GM18907 (cell line): ENCODE results near the gene BRI3BP.

Experiments used
- ATAC-seq: cut with Tn5 transposase; IDR thresholded peaks from one replicate; pipeline ENCODE4 v1.9.1; 2021; ENCODE audit warnings: mild to moderate bottlenecking, moderate library complexity; ENCODE audit not compliant: unreplicated experiment

BRI3BP gene, protein sequence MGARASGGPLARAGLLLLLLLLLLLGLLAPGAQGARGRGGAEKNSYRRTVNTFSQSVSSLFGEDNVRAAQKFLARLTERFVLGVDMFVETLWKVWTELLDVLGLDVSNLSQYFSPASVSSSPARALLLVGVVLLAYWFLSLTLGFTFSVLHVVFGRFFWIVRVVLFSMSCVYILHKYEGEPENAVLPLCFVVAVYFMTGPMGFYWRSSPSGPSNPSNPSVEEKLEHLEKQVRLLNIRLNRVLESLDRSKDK

GRCh38 chr12:124993626-124994436, at the start of gene BRI3BP:
Gene BRI3BP, plus strand, starts transcription at chr12:124993645. Its CDS starts 146 bp downstream, at chr12:124993791.
- peak; percentile 51 for ATAC-seq

DNA sequence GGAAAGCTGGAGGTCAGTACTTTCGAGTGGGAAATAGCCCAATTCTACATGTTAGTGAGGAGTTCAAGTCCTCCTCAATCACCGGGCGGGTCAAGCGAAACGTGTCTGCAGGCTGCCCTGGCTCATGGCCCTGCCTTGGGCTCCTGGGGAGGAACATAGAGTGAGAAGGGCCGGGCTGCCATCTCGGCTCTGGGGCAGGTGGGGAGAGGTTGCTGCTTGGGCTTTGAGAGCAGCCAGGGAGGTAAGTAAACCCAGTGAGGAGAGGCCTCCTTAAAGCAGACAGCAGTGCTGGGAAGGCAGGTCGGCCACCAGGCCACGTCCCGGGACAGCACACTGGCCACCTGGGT, 47.0 kb upstream of the BRI3BP start:
- no peak for ATAC-seq

- ATAC-seq, result no peak
Measured at GRCh38 chr12:124947013-124947412, 46.4 kb upstream of the BRI3BP start.

DNA sequence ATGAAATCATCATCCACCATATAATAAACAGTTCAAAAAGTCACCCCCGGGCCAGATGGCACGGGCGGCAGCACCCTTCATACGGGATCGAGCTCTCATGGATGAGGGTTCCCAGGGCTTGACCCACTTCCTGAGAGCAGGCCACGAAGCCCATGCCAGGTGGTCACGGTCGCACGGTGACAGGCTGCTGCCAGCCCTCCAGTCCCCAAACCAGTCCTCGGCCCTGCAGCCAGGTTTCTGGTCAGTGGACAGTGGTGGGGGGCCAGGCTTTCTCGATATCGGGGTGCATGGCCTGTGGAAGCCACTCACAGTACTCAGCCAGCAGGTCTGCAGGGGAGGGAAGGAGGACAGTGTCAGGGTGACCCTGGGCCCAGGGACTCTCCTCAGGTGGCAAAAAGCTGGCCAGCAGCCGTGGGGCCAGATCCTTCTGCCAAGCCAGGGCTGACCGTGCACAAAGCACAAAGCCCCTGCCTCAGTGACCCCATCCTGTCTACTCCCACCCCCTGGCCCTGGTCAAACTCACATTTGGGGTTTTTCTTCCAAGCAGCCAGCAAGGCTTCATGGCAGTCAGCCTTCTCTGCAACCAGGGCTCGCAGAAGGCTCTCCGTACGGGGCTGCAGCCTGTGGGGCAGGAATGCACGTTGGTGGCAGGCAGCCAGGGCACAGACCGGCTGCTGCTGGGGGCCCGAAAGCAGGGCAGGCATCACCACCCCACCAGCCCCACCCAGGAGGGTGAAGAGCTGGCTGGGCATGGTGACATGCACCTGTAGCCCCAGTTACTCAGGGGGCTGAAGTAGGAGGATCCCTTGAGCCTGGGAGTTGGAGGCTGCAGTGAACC, 45.7 kb upstream of the BRI3BP start:
- no peak for ATAC-seq

- ATAC-seq, result no peak
Measured at GRCh38 chr12:124949066-124949465, 44.4 kb upstream of the BRI3BP start.

GRCh38 chr12:124949779-124950728, 43.4 kb upstream of the BRI3BP start:
- no peak for ATAC-seq

DNA sequence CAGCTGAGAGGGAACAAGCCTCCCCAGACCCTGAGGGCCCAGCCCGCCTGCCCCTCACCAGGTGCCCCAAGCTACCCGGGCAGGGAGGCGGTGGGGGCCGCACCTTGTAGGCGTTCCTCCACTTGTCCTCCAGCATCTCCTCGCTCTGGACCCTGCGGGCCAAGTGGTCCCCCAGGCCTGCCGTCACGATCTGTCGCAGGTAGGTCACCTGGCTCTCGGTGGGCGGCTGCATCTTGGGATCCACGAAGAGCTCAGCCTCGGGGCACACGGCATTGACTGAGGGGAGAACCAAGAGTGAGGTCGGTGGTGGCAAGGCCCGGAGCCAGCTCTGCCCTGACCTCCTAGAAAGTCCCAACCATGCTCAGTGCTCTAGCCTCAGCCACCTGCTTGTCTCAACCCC, 41.1 kb upstream of the BRI3BP start:
- ATAC-seq, result no peak

DNA sequence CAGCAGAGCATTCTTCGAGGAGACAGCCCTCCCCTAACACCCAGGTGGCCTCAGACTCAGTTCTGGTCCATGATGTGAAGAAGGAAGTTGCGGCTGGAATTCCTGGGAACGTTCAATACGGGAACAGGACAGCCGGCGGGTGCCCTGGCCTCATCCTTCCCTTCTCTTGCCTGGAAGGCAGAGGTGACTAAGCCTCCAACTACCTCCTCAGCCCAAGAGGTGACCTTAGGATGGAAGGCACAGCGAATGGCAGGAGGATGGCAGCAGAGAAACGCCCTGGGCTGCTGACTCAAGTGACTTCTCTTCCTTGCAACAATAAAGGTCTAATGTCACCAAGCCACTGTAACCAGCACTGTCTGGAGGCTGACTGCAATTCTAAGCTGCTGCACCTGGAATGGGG, 40.6 kb upstream of the BRI3BP start:
- ATAC-seq, result no peak

GRCh38 chr12:124953689-124954405, 39.6 kb upstream of the BRI3BP start:
- ATAC-seq, result no peak

GRCh38 chr12:124954771-124955170, 38.7 kb upstream of the BRI3BP start:
- no peak for ATAC-seq

- no peak for ATAC-seq
Measured at GRCh38 chr12:124956571-124956970, 36.9 kb upstream of the BRI3BP start.

GRCh38 chr12:124961055-124961454, 32.4 kb upstream of the BRI3BP start:
- no peak for ATAC-seq

- no peak for ATAC-seq
Measured at GRCh38 chr12:124963211-124963610, 30.2 kb upstream of the BRI3BP start.

- no peak for ATAC-seq
Measured at GRCh38 chr12:124964251-124964650, 29.2 kb upstream of the BRI3BP start.

DNA sequence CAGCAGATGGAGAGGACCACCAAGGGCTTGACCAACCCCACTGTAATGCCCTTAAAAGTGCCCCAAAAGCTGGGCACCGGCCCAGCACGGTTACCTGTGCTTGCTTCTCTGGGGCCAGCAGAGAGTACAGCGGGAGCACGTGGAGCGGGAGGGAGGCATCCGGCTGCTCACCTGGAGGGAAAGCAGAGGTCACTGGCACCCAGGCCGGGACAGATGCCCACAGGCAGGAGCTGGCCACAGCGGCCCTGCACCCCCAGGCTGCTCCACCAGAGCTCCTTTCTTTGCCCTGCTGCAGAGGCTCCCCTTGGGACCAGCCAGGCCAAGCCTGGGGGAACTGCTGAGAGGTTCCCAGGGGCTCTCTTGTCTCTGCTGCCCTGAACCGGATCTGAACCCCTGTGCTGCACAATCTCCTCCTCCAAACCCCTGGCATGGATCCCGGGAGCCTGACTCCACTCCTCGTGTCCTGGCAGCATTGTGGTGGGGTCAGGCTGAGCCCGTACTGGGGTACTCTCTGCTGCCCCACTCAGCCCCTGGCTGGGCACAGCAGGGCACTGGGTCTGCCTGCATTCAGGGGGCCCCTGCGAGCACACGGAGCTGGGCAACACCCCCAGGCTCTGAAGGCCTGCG, 28.5 kb upstream of the BRI3BP start:
- no peak for ATAC-seq

DNA sequence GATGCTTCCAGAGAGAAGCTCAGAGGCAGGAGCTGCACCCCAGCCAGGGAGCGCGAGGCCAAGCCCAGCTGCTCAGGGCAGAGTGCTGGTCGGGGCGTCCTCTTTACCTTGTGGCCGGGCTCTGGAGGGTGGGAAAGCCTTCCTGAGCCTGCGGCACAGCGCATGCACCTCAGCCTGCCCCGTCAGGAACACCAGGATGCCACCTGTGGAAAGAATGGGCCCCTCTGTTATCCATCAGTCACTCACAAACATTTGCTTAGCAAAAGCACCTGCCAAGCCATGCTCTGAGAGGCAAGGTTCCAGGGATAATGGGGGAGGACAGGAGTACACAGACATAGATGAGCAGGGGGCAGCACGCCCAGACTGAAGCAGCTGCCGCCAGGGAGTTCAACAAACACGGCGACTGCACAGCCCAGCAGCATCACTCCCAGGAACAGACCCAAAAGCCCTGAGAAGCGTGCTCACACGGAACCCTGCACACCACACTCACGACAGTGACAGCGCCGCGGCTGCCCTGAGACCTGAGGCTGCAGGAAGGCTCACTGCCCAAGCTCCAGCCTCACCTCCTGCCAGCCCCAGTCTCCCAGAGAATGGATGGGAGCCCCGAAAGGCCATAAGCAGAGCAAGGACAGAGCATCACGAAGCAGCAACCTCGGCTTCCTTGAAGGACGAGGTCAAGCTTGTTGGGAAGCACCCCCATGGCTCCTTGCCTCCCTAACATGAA, 26.3 kb upstream of the BRI3BP start:
- no peak for ATAC-seq

DNA sequence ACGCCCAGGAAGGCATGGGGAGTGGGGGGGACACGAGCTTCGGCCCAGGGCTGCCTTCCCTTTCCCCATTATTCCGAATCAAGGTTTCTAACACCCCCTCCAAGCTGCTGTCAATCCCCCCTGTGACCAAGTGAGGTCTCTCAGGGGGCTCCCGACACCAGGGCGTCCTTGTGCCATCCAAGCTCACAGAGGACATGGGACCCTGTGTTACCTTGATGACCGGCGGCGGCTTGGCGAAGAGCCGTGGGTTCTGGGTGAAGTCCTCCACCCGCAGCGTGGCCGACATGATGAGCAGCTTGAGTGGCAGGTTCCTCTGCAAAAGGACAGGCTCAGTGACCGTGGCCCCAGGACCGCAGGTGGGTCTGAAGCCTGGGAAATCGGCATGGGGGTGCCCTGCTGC, 24.8 kb upstream of the BRI3BP start:
- no peak for ATAC-seq

- no peak for ATAC-seq
Measured at GRCh38 chr12:124970647-124971402, 22.6 kb upstream of the BRI3BP start.
